Adrenal gland (tissue), 12 donors: Measurements from ENCODE around the gene AGPAT3. TPM values are rescaled to one million over a fixed set of nuclear protein-coding genes. Genes with fewer than 3 reads are reported as not detected.
A peak's percentile ranks its signal among the peaks of the same experiment; 100 is the strongest.

Experiments
- DNase-seq, 7 donors: peaks; one replicate each; pipeline ENCODE4 v3.0.0-alpha.2; 2019 to 2020
- H3K27ac ChIP-seq, 5 donors: fragments of 200-600 bp; sonication (generic) in 4 of 5; 1 replicate in 3 of 5; 2 replicates in 2 of 5; pipeline versions ENCODE4 v1.5.1 to v1.8.0; 2016 to 2020; ENCODE audit warnings: mild to moderate bottlenecking in 1 of 5
- H3K27me3 ChIP-seq: fragments of 200-600 bp; 2 replicates; pipeline ENCODE4 v1.8.0; 2021
- H3K36me3 ChIP-seq, 2 donors: fragments of 200-600 bp; replicated peaks in 1 of 2; 1 replicate in 1 of 2; 2 replicates in 1 of 2; pipeline versions ENCODE4 v1.5.1 to v1.8.0; 2018 to 2022
- H3K4me1 ChIP-seq, 2 donors: fragments of 200-600 bp; replicated peaks in 1 of 2; 1 replicate in 1 of 2; 2 replicates in 1 of 2; pipeline versions ENCODE4 v1.5.1 to v1.8.0; 2018 to 2021
- H3K4me3 ChIP-seq, 4 donors: fragments of 200-600 bp; sonication (generic) in 3 of 4; one replicate each; pipeline ENCODE4 v1.5.1; 2016 to 2018
- H3K9me3 ChIP-seq, 3 donors: fragments of 200-600 bp; sonication (generic) in 1 of 3; replicated peaks in 1 of 3; 1 replicate in 2 of 3; 2 replicates in 1 of 3; pipeline versions ENCODE4 v1.5.1 to v1.8.0; 2016 to 2021
- POLR2A ChIP-seq, 2 donors: fragments of 450-650 bp; IDR thresholded peaks; one replicate each; pipeline ENCODE4 v1.6.1; 2017; ENCODE audit warnings: antibody characterized with exemption in 2 of 2, mild to moderate bottlenecking in 2 of 2, moderate library complexity in 1 of 2
- WGBS, 4 donors: extraction: QIAGEN DNeasy Blood & Tissue Kit in 2 of 4; methylation state at CpG; one replicate each; pipeline versions ENCODE4 v1.1.5 to v1.1.7; 2013 to 2017; 5-methylcytosine and 5-hydroxymethylcytosine counted together
- intact Hi-C, 2 donors: fragments of 100-400 bp; cut with DNase I; formaldehyde crosslinking; loops; one replicate each; pipeline versions ENCODE4 v1.14.1 to v1.15.0; 2022 to 2023
- polyA plus RNA-seq, 3 donors: library from polyadenylated mRNA; stranded (reverse); fragments of 200-250 nt in 2 of 3; fragments of 350-450 nt in 1 of 3; fragmentation: Illumina TruSeq in 1 of 3; extraction: RNeasy Lipid Tissue Mini Kit (QIAGEN cat#74804) in 1 of 3; gene quantifications; one replicate each; pipeline ENCODE4 v1.2.3, GENCODE V29; 2013 to 2014
- total RNA-seq, 9 donors: library from RNA; depleted of rRNA in 4 of 9; stranded (reverse); fragments of >200 nt in 4 of 9; fragments of 120-200 nt in 1 of 9; fragmentation: NEBNext Ultra II Directional in 1 of 9; extraction: Animal tissue kit (Norgen Biotek cat#: 25700) in 1 of 9; gene quantifications; one replicate each; pipeline versions ENCODE4 v1.1.0 to v1.2.4, GENCODE V29; 2013 to 2023
- TF ChIP-seq, protein P1 (sequence below), 6 experiments: fragments of 450-650 bp in 4 of 6; fragments of 200-600 bp in 2 of 6; sonication (generic) in 1 of 6; IDR thresholded peaks; 1 replicate in 5 of 6; 2 replicates in 1 of 6; pipeline versions ENCODE4 v1.5.1 to v1.8.0; 2016 to 2021; ENCODE audit warnings: antibody characterized with exemption in 6 of 6, mild to moderate bottlenecking in 2 of 6, moderate library complexity in 1 of 6
- donor health status: healthy with polysubstance abuse.
- donor health status: Bipolar disorder and iron deficiency.
- donor health status: DM: yes; HTN: yes; CAD: no.
- donor health status: DM: no; HTN: no; CAD: no.
- donor health status: DM: no; HTN: no; CAD: no.
- donor health status: DM: yes; HTN: yes; CAD: no.

The AGPAT3 gene
- total and polyA plus RNA-seq, 12 donors = 25.3 to 88.9 (median 47.8) TPM

DNA sequence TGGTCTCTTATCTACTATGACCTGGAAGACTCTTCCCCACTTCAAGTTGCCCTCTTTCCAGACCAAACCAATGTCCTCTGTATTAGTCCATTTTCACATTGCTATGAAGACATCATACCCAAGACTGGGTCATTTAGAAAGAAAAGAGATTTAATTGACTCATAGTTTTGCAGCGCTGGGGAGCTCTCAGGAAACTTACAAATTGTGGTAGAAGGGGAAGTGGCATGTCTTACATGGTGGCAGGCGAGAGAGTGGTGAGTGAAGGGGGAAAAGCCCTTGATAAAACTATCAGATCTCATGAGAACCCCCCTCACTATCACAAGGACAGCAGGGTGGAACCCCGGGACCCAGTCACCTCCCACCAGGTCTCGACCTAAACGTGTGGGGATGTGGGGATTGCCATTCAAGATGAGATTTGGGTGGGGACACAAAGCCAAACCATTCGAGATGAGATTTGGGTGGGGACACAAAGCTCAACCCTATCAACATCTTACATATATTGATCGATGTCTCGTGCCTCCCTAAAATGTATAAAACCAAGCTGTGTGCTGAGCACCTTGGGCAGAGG is 14.2 kb upstream of the AGPAT3 start:
- no peaks in the 10 kb centered on the region for H3K27me3 ChIP-seq
- no peak overlapping the region for H3K27ac ChIP-seq
- DNase-seq = no peak
- no peaks in the 10 kb centered on the region for H3K9me3 ChIP-seq
- no peaks in the 10 kb centered on the region for H3K36me3 ChIP-seq
- TF ChIP-seq POLR2A (IDR thresholded peaks at IDR 0.05) = no peak
- TF ChIP-seq, protein P1, sequence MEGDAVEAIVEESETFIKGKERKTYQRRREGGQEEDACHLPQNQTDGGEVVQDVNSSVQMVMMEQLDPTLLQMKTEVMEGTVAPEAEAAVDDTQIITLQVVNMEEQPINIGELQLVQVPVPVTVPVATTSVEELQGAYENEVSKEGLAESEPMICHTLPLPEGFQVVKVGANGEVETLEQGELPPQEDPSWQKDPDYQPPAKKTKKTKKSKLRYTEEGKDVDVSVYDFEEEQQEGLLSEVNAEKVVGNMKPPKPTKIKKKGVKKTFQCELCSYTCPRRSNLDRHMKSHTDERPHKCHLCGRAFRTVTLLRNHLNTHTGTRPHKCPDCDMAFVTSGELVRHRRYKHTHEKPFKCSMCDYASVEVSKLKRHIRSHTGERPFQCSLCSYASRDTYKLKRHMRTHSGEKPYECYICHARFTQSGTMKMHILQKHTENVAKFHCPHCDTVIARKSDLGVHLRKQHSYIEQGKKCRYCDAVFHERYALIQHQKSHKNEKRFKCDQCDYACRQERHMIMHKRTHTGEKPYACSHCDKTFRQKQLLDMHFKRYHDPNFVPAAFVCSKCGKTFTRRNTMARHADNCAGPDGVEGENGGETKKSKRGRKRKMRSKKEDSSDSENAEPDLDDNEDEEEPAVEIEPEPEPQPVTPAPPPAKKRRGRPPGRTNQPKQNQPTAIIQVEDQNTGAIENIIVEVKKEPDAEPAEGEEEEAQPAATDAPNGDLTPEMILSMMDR (IDR thresholded peaks at IDR 0.05) = no peak
- intact Hi-C loops = no loop called here
- 73 to 84% (median 80%) methylated on average over 8 of the region's 8 CpGs for WGBS, 4 donors
- no peak overlapping the region for H3K4me3 ChIP-seq
- H3K4me1 ChIP-seq = no peaks in the 10 kb centered on the region

GRCh38 chr21:43851593-43851992 is 13.4 kb upstream of the AGPAT3 start:
- no peak for DNase-seq
- 79 to 86% (median 84%) methylated on average over 9 to 12 of the region's 12 CpGs for WGBS, 4 donors
- H3K36me3 ChIP-seq = no peaks in the 10 kb centered on the region
- H3K4me1 ChIP-seq = no peaks in the 10 kb centered on the region
- no peaks in the 10 kb centered on the region for H3K27me3 ChIP-seq
- H3K27ac ChIP-seq = no peak overlapping the region
- TF ChIP-seq, protein P1 (IDR thresholded peaks at IDR 0.05) = no peak
- no peak for TF ChIP-seq POLR2A (IDR thresholded peaks at IDR 0.05)
- H3K9me3 ChIP-seq = no peaks in the 10 kb centered on the region
- intact Hi-C loops = no loop called here
- no peak overlapping the region for H3K4me3 ChIP-seq

- DNase-seq = no peak
- Histone ChIP-seq H3K4me3 (no peak overlapping the region), H3K4me1 (no peaks in the 10 kb centered on the region), H3K36me3 (no peaks in the 10 kb centered on the region), H3K27ac (no peak overlapping the region), H3K27me3 (no peaks in the 10 kb centered on the region), H3K9me3 (no peaks in the 10 kb centered on the region)
- TF ChIP-seq POLR2A (IDR thresholded peaks at IDR 0.05) = no peak
- TF ChIP-seq, protein P1 (IDR thresholded peaks at IDR 0.05) = no peak
- intact Hi-C loops = no loop called here
- WGBS, 4 donors = 85 to 92% (median 90%) methylated on average over 22 to 34 of the region's 34 CpGs
Observed at GRCh38 chr21:43853851-43854772, 10.9 kb upstream of the AGPAT3 start.

- H3K4me3 ChIP-seq = no peak overlapping the region
- no peak for TF ChIP-seq POLR2A (IDR thresholded peaks at IDR 0.05)
- DNase-seq = peak in 1 of 7 donors; percentile 27
- no peaks in the 10 kb centered on the region for H3K4me1 ChIP-seq
- H3K36me3 ChIP-seq = no peaks in the 10 kb centered on the region
- no peak overlapping the region for H3K27ac ChIP-seq
- WGBS, 4 donors = 67 to 78% (median 69%) methylated on average over 15 to 26 of the region's 26 CpGs
- no peaks in the 10 kb centered on the region for H3K9me3 ChIP-seq
- intact Hi-C loops = no loop called here
- H3K27me3 ChIP-seq = no peaks in the 10 kb centered on the region
Observed at GRCh38 chr21:43854773-43855633, 10.0 kb upstream of the AGPAT3 start.
